ENCODE results near the gene CLCN2.
A peak's percentile ranks its signal among the peaks of the same experiment; 100 is the strongest.

CLCN2 gene

GRCh38 chr3:184348057-184348382 lies 13.4 kb downstream of the CLCN2 start:
- FAIRE-seq (no peak), DNase-seq (ENCODE audit: insufficient read length, low spot score) (no peak)
- no peak for TF ChIP-seq CTCF (IDR thresholded peaks at IDR 0.05; ENCODE audit: insufficient read depth, missing control alignments)

GRCh38 chr3:184347321-184348056 lies 13.9 kb downstream of the CLCN2 start:
- DNase-seq (ENCODE audit: insufficient read length, low spot score) (peak; percentile 78), FAIRE-seq (peak; percentile 90)
- TF ChIP-seq CTCF (IDR thresholded peaks at IDR 0.05; ENCODE audit: insufficient read depth, missing control alignments) = no peak

- DNase-seq (ENCODE audit: insufficient read length, low spot score) = no peak
- TF ChIP-seq CTCF (IDR thresholded peaks at IDR 0.05; ENCODE audit: insufficient read depth, missing control alignments) = no peak
- FAIRE-seq = no peak
Measured at GRCh38 chr3:184346480-184347190, 14.8 kb downstream of the CLCN2 start.

GRCh38 chr3:184345317-184346144 lies 15.9 kb downstream of the CLCN2 start:
- no peak for FAIRE-seq
- peak; percentile 31 for TF ChIP-seq CTCF (IDR thresholded peaks at IDR 0.05; ENCODE audit: insufficient read depth, missing control alignments)
- DNase-seq (ENCODE audit: insufficient read length, low spot score) = no peak

GRCh38 chr3:184344579-184345316 lies 16.7 kb downstream of the CLCN2 start:
- FAIRE-seq (no peak), DNase-seq (ENCODE audit: insufficient read length, low spot score) (no peak)
- TF ChIP-seq CTCF (IDR thresholded peaks at IDR 0.05; ENCODE audit: insufficient read depth, missing control alignments) = no peak

GRCh38 chr3:184343200-184343876 lies 18.1 kb downstream of the CLCN2 start:
- FAIRE-seq (no peak), DNase-seq (ENCODE audit: insufficient read length, low spot score) (no peak)
- no peak for TF ChIP-seq CTCF (IDR thresholded peaks at IDR 0.05; ENCODE audit: insufficient read depth, missing control alignments)

All from D721Med (cell line).